SK-N-SH treated with all-trans-retinoic acid at 6 μM for 48 hours (cell line): ENCODE measurements around the gene RAD17.
A peak's percentile ranks its signal among the peaks of the same experiment; 100 is the strongest.

Experiments
- ATAC-seq: fragments of 200-7000 bp; cut with Tn5 transposase; 3 replicates; pipeline ENCODE4 v1.9.1; 2020; ENCODE audit warnings: mild to moderate bottlenecking, moderate library complexity
- ARNTL ChIP-seq: fragments of 450-650 bp; formaldehyde crosslinking; IDR thresholded peaks from 2 replicates; pipeline ENCODE4 v1.5.0; 2020; ENCODE audit warnings: low read depth, mild to moderate bottlenecking, moderate library complexity, borderline replicate concordance
- BACH2 ChIP-seq: fragments of 250-450 bp; sonication (Bioruptor Pico); IDR thresholded peaks from 2 replicates; pipeline ENCODE4 v1.9.0; 2021; ENCODE audit warnings: mild to moderate bottlenecking, borderline replicate concordance
- ESRRG ChIP-seq: fragments of 250-450 bp; sonication (Bioruptor Pico); IDR thresholded peaks from 2 replicates; pipeline ENCODE4 v1.6.1; 2021; ENCODE audit warnings: mild to moderate bottlenecking
- ISL1 ChIP-seq: fragments of 250-450 bp; sonication (Bioruptor Pico); IDR thresholded peaks from 2 replicates; pipeline ENCODE4 v2.1.2; 2022; ENCODE audit warnings: mild to moderate bottlenecking, moderate library complexity
- PPARA ChIP-seq: fragments of 250-450 bp; sonication (Bioruptor Pico); IDR thresholded peaks from 2 replicates; pipeline ENCODE4 v1.5.0; 2020; ENCODE audit warnings: mild to moderate bottlenecking, borderline replicate concordance
- SNAI2 ChIP-seq: fragments of 250-450 bp; sonication (Bioruptor Pico); IDR thresholded peaks from 2 replicates; pipeline ENCODE4 v1.5.0; 2020; ENCODE audit warnings: mild to moderate bottlenecking, moderate library complexity
- TCF4 ChIP-seq: fragments of 250-450 bp; sonication (Bioruptor Pico); IDR thresholded peaks from 2 replicates; pipeline ENCODE4 v1.8.0; 2021; ENCODE audit warnings: mild to moderate bottlenecking, moderate library complexity, borderline replicate concordance
- TOX ChIP-seq: fragments of 250-450 bp; sonication (Bioruptor Pico); IDR thresholded peaks from 2 replicates; pipeline ENCODE4 v1.8.0; 2021; ENCODE audit warnings: mild to moderate bottlenecking, moderate library complexity, borderline replicate concordance
- ZC3H10 ChIP-seq: fragments of 250-450 bp; sonication (Bioruptor Pico); IDR thresholded peaks from 2 replicates; pipeline ENCODE4 v1.5.1; 2021; ENCODE audit warnings: mild to moderate bottlenecking, moderate library complexity
- ZFP3 ChIP-seq: fragments of 250-450 bp; sonication (Bioruptor Pico); IDR thresholded peaks from 2 replicates; pipeline ENCODE4 v1.5.0; 2020; ENCODE audit warnings: mild to moderate bottlenecking, moderate library complexity
- ZNF565 ChIP-seq: fragments of 450-650 bp; formaldehyde crosslinking; conservative IDR thresholded peaks from 2 replicates; pipeline ENCODE4 v1.5.0; 2020; ENCODE audit warnings: low read depth, mild to moderate bottlenecking, moderate library complexity
- TF ChIP-seq, protein P1 (sequence below): fragments of 250-450 bp; sonication (Bioruptor Pico); IDR thresholded peaks from 2 replicates; pipeline ENCODE4 v1.5.0; 2020; ENCODE audit warnings: mild to moderate bottlenecking, moderate library complexity
- TF ChIP-seq, protein P2 (sequence below): fragments of 250-450 bp; sonication (Bioruptor Pico); IDR thresholded peaks from 2 replicates; pipeline ENCODE4 v1.5.1; 2021; ENCODE audit warnings: mild to moderate bottlenecking, moderate library complexity
- TF ChIP-seq, protein P3 (sequence below): fragments of 250-450 bp; sonication (Bioruptor Pico); IDR thresholded peaks from 2 replicates; pipeline ENCODE4 v1.5.1; 2020; ENCODE audit warnings: low read depth, mild to moderate bottlenecking, moderate library complexity
- TF ChIP-seq, protein P4 (sequence below): fragments of 250-450 bp; sonication (Bioruptor Pico); IDR thresholded peaks from 2 replicates; pipeline ENCODE4 v1.8.0; 2021; ENCODE audit warnings: low read depth, mild to moderate bottlenecking, moderate library complexity, borderline replicate concordance
- TF ChIP-seq, protein P5 (sequence below): fragments of 250-450 bp; sonication (Bioruptor Pico); IDR thresholded peaks from 2 replicates; pipeline ENCODE4 v1.8.0; 2020; ENCODE audit warnings: mild to moderate bottlenecking, moderate library complexity, borderline replicate concordance

RAD17 gene, protein sequence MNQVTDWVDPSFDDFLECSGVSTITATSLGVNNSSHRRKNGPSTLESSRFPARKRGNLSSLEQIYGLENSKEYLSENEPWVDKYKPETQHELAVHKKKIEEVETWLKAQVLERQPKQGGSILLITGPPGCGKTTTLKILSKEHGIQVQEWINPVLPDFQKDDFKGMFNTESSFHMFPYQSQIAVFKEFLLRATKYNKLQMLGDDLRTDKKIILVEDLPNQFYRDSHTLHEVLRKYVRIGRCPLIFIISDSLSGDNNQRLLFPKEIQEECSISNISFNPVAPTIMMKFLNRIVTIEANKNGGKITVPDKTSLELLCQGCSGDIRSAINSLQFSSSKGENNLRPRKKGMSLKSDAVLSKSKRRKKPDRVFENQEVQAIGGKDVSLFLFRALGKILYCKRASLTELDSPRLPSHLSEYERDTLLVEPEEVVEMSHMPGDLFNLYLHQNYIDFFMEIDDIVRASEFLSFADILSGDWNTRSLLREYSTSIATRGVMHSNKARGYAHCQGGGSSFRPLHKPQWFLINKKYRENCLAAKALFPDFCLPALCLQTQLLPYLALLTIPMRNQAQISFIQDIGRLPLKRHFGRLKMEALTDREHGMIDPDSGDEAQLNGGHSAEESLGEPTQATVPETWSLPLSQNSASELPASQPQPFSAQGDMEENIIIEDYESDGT

DNA sequence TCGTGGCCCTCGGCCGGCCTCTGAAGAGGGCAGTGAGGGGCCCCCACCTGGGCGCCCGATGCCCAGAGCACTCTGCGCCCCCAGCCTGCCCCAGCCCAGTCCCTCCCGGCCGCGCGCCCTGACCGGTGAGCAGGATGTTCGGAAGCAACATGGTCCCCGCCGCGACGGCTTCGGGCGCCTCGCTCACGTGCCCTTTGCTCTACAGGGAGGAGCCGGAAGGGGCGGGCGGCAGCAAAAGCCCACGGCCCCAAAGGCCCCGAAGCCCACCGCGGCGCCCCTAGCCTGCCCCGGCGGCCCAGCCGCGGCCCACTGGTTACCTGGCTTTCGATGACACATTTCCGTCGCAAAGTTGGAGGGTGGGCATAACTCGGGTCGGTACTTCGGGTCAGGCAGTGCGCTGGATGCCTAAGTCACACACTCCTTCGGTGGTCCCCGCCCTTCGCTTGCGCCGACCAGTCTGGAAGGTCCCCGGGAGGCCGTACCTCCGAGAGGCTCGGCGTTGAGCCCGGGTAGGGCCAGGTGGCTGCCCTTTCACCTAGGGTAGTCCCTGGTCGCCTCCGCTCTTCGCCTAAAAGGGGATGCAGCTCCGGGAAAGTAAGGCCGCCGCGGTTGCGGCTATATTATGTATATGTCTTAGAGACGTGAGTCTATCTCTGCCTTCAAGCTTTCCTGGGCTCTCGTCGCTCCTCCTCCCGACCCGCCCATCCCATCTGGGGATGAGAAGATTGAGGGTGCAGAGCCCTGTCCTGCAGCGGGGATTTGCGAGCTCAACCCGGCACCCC is at the start of gene RAD17, which contains the start of the genes AK6 and TAF9:
Gene RAD17 (plus strand): TSS at position 479 of the 782 bp plus-strand sequence. CDS start 2,391 bp downstream, outside the sequence.
Gene AK6 (minus strand): TSS at position 181 of the 782 bp plus-strand sequence. CDS start 30 bp downstream, at position 151.
Gene TAF9 (minus strand): TSS at position 181 of the 782 bp plus-strand sequence. CDS start 3,783 bp downstream, outside the sequence.
- TF ChIP-seq ZC3H10 (0 out of 2 replicates have a peak, but pooled peaks have one; percentile 2), ESRRG (CRISPR knock-in tag) (0 out of 2 replicates have a peak, but pooled peaks have one; percentile 81), ISL1 (CRISPR knock-in tag) (no peak)
- ATAC-seq, result peak; percentile 95

DNA sequence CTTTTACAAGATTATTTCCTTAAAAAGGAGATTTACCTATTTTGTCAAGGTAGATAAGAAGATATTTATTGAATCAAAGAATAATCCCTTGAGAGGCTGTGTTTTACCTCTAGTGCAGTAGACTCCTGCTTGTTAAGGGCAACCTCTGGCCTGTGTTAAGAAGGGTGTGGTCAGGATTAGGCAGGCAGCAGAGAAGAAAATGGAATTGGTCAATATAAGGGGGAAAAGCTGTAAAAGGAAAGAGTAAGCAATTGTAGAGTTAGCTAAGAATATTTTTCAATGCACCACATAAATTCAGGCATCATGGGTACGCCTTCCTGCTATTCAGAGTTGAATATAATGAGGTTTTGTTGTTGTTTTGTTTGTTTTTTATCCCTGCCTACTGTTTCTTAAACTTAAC is 43.3 kb upstream of the RAD17 start:
- TF ChIP-seq ZNF565 (no peak), BACH2 (CRISPR knock-in tag) (no peak), PPARA (CRISPR knock-in tag) (no peak), TOX (CRISPR knock-in tag) (no peak), TCF4 (CRISPR knock-in tag) (no peak), ZC3H10 (no peak), SNAI2 (CRISPR knock-in tag) (no peak), ARNTL (CRISPR knock-in tag) (no peak)
- TF ChIP-seq, protein P1, sequence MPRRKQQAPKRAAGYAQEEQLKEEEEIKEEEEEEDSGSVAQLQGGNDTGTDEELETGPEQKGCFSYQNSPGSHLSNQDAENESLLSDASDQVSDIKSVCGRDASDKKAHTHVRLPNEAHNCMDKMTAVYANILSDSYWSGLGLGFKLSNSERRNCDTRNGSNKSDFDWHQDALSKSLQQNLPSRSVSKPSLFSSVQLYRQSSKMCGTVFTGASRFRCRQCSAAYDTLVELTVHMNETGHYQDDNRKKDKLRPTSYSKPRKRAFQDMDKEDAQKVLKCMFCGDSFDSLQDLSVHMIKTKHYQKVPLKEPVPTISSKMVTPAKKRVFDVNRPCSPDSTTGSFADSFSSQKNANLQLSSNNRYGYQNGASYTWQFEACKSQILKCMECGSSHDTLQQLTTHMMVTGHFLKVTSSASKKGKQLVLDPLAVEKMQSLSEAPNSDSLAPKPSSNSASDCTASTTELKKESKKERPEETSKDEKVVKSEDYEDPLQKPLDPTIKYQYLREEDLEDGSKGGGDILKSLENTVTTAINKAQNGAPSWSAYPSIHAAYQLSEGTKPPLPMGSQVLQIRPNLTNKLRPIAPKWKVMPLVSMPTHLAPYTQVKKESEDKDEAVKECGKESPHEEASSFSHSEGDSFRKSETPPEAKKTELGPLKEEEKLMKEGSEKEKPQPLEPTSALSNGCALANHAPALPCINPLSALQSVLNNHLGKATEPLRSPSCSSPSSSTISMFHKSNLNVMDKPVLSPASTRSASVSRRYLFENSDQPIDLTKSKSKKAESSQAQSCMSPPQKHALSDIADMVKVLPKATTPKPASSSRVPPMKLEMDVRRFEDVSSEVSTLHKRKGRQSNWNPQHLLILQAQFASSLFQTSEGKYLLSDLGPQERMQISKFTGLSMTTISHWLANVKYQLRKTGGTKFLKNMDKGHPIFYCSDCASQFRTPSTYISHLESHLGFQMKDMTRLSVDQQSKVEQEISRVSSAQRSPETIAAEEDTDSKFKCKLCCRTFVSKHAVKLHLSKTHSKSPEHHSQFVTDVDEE (CRISPR knock-in tag), result no peak
- TF ChIP-seq, protein P2, sequence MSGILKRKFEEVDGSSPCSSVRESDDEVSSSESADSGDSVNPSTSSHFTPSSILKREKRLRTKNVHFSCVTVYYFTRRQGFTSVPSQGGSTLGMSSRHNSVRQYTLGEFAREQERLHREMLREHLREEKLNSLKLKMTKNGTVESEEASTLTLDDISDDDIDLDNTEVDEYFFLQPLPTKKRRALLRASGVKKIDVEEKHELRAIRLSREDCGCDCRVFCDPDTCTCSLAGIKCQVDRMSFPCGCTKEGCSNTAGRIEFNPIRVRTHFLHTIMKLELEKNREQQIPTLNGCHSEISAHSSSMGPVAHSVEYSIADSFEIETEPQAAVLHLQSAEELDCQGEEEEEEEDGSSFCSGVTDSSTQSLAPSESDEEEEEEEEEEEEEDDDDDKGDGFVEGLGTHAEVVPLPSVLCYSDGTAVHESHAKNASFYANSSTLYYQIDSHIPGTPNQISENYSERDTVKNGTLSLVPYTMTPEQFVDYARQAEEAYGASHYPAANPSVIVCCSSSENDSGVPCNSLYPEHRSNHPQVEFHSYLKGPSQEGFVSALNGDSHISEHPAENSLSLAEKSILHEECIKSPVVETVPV, result no peak
- TF ChIP-seq, protein P3, sequence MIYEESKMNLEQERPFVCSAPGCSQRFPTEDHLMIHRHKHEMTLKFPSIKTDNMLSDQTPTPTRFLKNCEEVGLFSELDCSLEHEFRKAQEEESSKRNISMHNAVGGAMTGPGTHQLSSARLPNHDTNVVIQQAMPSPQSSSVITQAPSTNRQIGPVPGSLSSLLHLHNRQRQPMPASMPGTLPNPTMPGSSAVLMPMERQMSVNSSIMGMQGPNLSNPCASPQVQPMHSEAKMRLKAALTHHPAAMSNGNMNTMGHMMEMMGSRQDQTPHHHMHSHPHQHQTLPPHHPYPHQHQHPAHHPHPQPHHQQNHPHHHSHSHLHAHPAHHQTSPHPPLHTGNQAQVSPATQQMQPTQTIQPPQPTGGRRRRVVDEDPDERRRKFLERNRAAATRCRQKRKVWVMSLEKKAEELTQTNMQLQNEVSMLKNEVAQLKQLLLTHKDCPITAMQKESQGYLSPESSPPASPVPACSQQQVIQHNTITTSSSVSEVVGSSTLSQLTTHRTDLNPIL (CRISPR knock-in tag), result no peak
- TF ChIP-seq, protein P4, sequence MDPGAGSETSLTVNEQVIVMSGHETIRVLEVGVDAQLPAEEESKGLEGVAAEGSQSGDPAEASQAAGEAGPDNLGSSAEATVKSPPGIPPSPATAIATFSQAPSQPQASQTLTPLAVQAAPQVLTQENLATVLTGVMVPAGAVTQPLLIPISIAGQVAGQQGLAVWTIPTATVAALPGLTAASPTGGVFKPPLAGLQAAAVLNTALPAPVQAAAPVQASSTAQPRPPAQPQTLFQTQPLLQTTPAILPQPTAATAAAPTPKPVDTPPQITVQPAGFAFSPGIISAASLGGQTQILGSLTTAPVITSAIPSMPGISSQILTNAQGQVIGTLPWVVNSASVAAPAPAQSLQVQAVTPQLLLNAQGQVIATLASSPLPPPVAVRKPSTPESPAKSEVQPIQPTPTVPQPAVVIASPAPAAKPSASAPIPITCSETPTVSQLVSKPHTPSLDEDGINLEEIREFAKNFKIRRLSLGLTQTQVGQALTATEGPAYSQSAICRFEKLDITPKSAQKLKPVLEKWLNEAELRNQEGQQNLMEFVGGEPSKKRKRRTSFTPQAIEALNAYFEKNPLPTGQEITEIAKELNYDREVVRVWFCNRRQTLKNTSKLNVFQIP (CRISPR knock-in tag), result no peak
- TF ChIP-seq, all 23 proteins: peak for 0
- no peak for ATAC-seq

DNA sequence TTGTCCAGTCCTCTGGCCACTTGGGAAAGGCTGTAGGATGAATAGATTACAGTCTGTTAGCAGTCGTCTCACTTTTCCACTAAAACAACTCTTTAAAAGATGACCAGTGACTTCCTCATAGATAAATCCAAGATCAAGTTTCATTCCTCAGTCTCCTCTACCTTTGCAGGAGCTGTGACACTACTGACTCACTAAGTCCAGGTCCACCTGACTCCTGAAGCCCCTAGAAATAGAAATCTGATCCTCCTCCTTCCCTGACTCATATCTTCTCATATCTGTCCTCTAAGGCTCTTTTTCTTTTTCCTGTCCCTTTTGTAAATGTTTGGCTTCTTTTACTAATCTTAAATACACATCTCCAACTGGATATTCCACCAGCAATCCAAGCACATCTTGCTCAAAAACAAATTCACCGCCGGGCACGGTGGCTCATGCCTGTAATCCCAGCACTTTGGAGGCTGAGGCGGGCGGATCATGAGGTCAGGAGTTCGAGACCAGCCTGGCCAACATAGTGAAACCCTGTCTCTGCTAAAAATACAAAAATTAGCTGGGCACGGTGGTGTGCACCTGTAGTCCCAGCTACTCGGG is 39.6 kb upstream of the RAD17 start:
- ATAC-seq, result no peak
- TF ChIP-seq ZFP3 (CRISPR knock-in tag), result no peak
- TF ChIP-seq, protein P2, result no peak
- TF ChIP-seq, protein P5, sequence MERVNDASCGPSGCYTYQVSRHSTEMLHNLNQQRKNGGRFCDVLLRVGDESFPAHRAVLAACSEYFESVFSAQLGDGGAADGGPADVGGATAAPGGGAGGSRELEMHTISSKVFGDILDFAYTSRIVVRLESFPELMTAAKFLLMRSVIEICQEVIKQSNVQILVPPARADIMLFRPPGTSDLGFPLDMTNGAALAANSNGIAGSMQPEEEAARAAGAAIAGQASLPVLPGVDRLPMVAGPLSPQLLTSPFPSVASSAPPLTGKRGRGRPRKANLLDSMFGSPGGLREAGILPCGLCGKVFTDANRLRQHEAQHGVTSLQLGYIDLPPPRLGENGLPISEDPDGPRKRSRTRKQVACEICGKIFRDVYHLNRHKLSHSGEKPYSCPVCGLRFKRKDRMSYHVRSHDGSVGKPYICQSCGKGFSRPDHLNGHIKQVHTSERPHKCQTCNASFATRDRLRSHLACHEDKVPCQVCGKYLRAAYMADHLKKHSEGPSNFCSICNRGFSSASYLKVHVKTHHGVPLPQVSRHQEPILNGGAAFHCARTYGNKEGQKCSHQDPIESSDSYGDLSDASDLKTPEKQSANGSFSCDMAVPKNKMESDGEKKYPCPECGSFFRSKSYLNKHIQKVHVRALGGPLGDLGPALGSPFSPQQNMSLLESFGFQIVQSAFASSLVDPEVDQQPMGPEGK (CRISPR knock-in tag), result no peak
- TF ChIP-seq, protein P3 (CRISPR knock-in tag), result no peak
- TF ChIP-seq, all 23 proteins: peak for 0
